Measurements from ENCODE around the gene TIAM1.

The TIAM1 gene

GRCh38 chr21:31193761-31194160, 150.3 kb downstream of the TIAM1 start:
- Histone ChIP-seq H3K4me1 (ENCODE audit: insufficient read depth, low read length) (peaks cover 3% of the 10 kb centered on the region), H3K27me3 (ENCODE audit: insufficient read depth, low read length) (no peaks in the 10 kb centered on the region), H3K36me3 (ENCODE audit: insufficient read depth, low read length) (no peaks in the 10 kb centered on the region), H2AFZ (ENCODE audit: low read depth, low read length) (no peak overlapping the region), H3K4me3 (ENCODE audit: low read length) (no peak overlapping the region), H3K9me3 (ENCODE audit: low read length) (no peaks in the 10 kb centered on the region)

GRCh38 chr21:31191553-31191952, 152.5 kb downstream of the TIAM1 start:
- Histone ChIP-seq H2AFZ (ENCODE audit: low read depth, low read length) (no peak overlapping the region), H3K27me3 (ENCODE audit: insufficient read depth, low read length) (no peaks in the 10 kb centered on the region), H3K36me3 (ENCODE audit: insufficient read depth, low read length) (no peaks in the 10 kb centered on the region), H3K9me3 (ENCODE audit: low read length) (no peaks in the 10 kb centered on the region), H3K4me1 (ENCODE audit: insufficient read depth, low read length) (no peaks in the 10 kb centered on the region), H3K4me3 (ENCODE audit: low read length) (no peak overlapping the region)

- Histone ChIP-seq H3K9me3 (ENCODE audit: low read length) (no peaks in the 10 kb centered on the region), H3K36me3 (ENCODE audit: insufficient read depth, low read length) (no peaks in the 10 kb centered on the region), H3K4me3 (ENCODE audit: low read length) (no peak overlapping the region), H3K27me3 (ENCODE audit: insufficient read depth, low read length) (no peaks in the 10 kb centered on the region), H3K4me1 (ENCODE audit: insufficient read depth, low read length) (no peaks in the 10 kb centered on the region), H2AFZ (ENCODE audit: low read depth, low read length) (no peak overlapping the region)
Observed at GRCh38 chr21:31190516-31190915, 153.5 kb downstream of the TIAM1 start.

- H3K27me3 ChIP-seq (ENCODE audit: insufficient read depth, low read length): no peaks in the 10 kb centered on the region
- H3K9me3 ChIP-seq (ENCODE audit: low read length): no peaks in the 10 kb centered on the region
- H2AFZ ChIP-seq (ENCODE audit: low read depth, low read length): no peak overlapping the region
- peaks cover 3% of the 10 kb centered on the region for H3K36me3 ChIP-seq (ENCODE audit: insufficient read depth, low read length)
- no peak overlapping the region for H3K4me3 ChIP-seq (ENCODE audit: low read length)
- no peaks in the 10 kb centered on the region for H3K4me1 ChIP-seq (ENCODE audit: insufficient read depth, low read length)
Observed at GRCh38 chr21:31187499-31187898, 156.6 kb downstream of the TIAM1 start.

GRCh38 chr21:31186916-31187315, 157.1 kb downstream of the TIAM1 start:
- Histone ChIP-seq H3K9me3 (ENCODE audit: low read length) (no peaks in the 10 kb centered on the region), H2AFZ (ENCODE audit: low read depth, low read length) (no peak overlapping the region), H3K4me1 (ENCODE audit: insufficient read depth, low read length) (no peaks in the 10 kb centered on the region), H3K4me3 (ENCODE audit: low read length) (no peak overlapping the region), H3K36me3 (ENCODE audit: insufficient read depth, low read length) (peaks cover 7% of the 10 kb centered on the region), H3K27me3 (ENCODE audit: insufficient read depth, low read length) (no peaks in the 10 kb centered on the region)

- Histone ChIP-seq H3K4me1 (ENCODE audit: insufficient read depth, low read length) (no peaks in the 10 kb centered on the region), H2AFZ (ENCODE audit: low read depth, low read length) (no peak overlapping the region), H3K4me3 (ENCODE audit: low read length) (no peak overlapping the region), H3K36me3 (ENCODE audit: insufficient read depth, low read length) (peaks cover 8% of the 10 kb centered on the region), H3K9me3 (ENCODE audit: low read length) (no peaks in the 10 kb centered on the region), H3K27me3 (ENCODE audit: insufficient read depth, low read length) (no peaks in the 10 kb centered on the region)
Observed at GRCh38 chr21:31185663-31186062, 158.4 kb downstream of the TIAM1 start.

- Histone ChIP-seq H3K27me3 (ENCODE audit: insufficient read depth, low read length) (no peaks in the 10 kb centered on the region), H3K36me3 (ENCODE audit: insufficient read depth, low read length) (peaks cover 8% of the 10 kb centered on the region), H3K4me1 (ENCODE audit: insufficient read depth, low read length) (no peaks in the 10 kb centered on the region), H2AFZ (ENCODE audit: low read depth, low read length) (no peak overlapping the region), H3K9me3 (ENCODE audit: low read length) (no peaks in the 10 kb centered on the region), H3K4me3 (ENCODE audit: low read length) (no peak overlapping the region)
Observed at GRCh38 chr21:31184876-31185275, 159.2 kb downstream of the TIAM1 start.

- peaks cover 8% of the 10 kb centered on the region for H3K36me3 ChIP-seq (ENCODE audit: insufficient read depth, low read length)
- H3K4me1 ChIP-seq (ENCODE audit: insufficient read depth, low read length): no peaks in the 10 kb centered on the region
- no peak overlapping the region for H3K4me3 ChIP-seq (ENCODE audit: low read length)
- H3K9me3 ChIP-seq (ENCODE audit: low read length): no peaks in the 10 kb centered on the region
- H2AFZ ChIP-seq (ENCODE audit: low read depth, low read length): no peak overlapping the region
- H3K27me3 ChIP-seq (ENCODE audit: insufficient read depth, low read length): no peaks in the 10 kb centered on the region
Observed at GRCh38 chr21:31184459-31184858, 159.6 kb downstream of the TIAM1 start.

GRCh38 chr21:31182231-31183140, 161.6 kb downstream of the TIAM1 start:
- no peak overlapping the region for H2AFZ ChIP-seq (ENCODE audit: low read depth, low read length)
- H3K36me3 ChIP-seq (ENCODE audit: insufficient read depth, low read length): peaks cover 8% of the 10 kb centered on the region
- no peaks in the 10 kb centered on the region for H3K27me3 ChIP-seq (ENCODE audit: insufficient read depth, low read length)
- H3K4me1 ChIP-seq (ENCODE audit: insufficient read depth, low read length): no peaks in the 10 kb centered on the region
- no peak overlapping the region for H3K4me3 ChIP-seq (ENCODE audit: low read length)
- H3K9me3 ChIP-seq (ENCODE audit: low read length): no peaks in the 10 kb centered on the region

GRCh38 chr21:31181082-31181750, 162.8 kb downstream of the TIAM1 start:
- H3K4me3 ChIP-seq (ENCODE audit: low read length): no peak overlapping the region

GRCh38 chr21:31180256-31181081, 163.6 kb downstream of the TIAM1 start:
- no peaks in the 10 kb centered on the region for H3K9me3 ChIP-seq (ENCODE audit: low read length)
- no peak overlapping the region for H3K4me3 ChIP-seq (ENCODE audit: low read length)
- H3K4me1 ChIP-seq (ENCODE audit: insufficient read depth, low read length): no peaks in the 10 kb centered on the region
- peaks cover 8% of the 10 kb centered on the region for H3K36me3 ChIP-seq (ENCODE audit: insufficient read depth, low read length)
- no peaks in the 10 kb centered on the region for H3K27me3 ChIP-seq (ENCODE audit: insufficient read depth, low read length)
- H2AFZ ChIP-seq (ENCODE audit: low read depth, low read length): no peak overlapping the region

More at GRCh38 chr21:31181082-31181750, 162.8 kb downstream of the TIAM1 start:
- peaks cover 8% of the 10 kb centered on the region for H3K36me3 ChIP-seq (ENCODE audit: insufficient read depth, low read length)
- H3K9me3 ChIP-seq (ENCODE audit: low read length): no peaks in the 10 kb centered on the region
- H2AFZ ChIP-seq (ENCODE audit: low read depth, low read length): no peak overlapping the region
- H3K4me1 ChIP-seq (ENCODE audit: insufficient read depth, low read length): no peaks in the 10 kb centered on the region
- H3K27me3 ChIP-seq (ENCODE audit: insufficient read depth, low read length): no peaks in the 10 kb centered on the region

- peaks cover 19% of the 10 kb centered on the region for H3K4me1 ChIP-seq (ENCODE audit: insufficient read depth, low read length)
- no peaks in the 10 kb centered on the region for H3K27me3 ChIP-seq (ENCODE audit: insufficient read depth, low read length)
- no peaks in the 10 kb centered on the region for H3K9me3 ChIP-seq (ENCODE audit: low read length)
- no peak overlapping the region for H2AFZ ChIP-seq (ENCODE audit: low read depth, low read length)
- no peaks in the 10 kb centered on the region for H3K36me3 ChIP-seq (ENCODE audit: insufficient read depth, low read length)
- no peak overlapping the region for H3K4me3 ChIP-seq (ENCODE audit: low read length)
Observed at GRCh38 chr21:31176725-31177124, 167.3 kb downstream of the TIAM1 start.

GRCh38 chr21:31176080-31176551, 167.9 kb downstream of the TIAM1 start:
- Histone ChIP-seq H3K4me3 (ENCODE audit: low read length) (no peak overlapping the region), H3K36me3 (ENCODE audit: insufficient read depth, low read length) (no peaks in the 10 kb centered on the region), H2AFZ (ENCODE audit: low read depth, low read length) (no peak overlapping the region), H3K27me3 (ENCODE audit: insufficient read depth, low read length) (no peaks in the 10 kb centered on the region), H3K9me3 (ENCODE audit: low read length) (no peaks in the 10 kb centered on the region), H3K4me1 (ENCODE audit: insufficient read depth, low read length) (peaks cover 21% of the 10 kb centered on the region)

All from neuron (in vitro differentiated cells).